Endothelial cell of umbilical vein (primary cell): ENCODE data around the gene AFG3L2. TPM values are rescaled to one million over a fixed set of nuclear protein-coding genes. Genes with fewer than 3 reads are reported as not detected.

Source experiments
- BruUV-seq: library from RNA; stranded (reverse); fragments of 400-500 nt; replicated peaks from 2 replicates; lab custom pipeline; 2021; lab: Mats Ljungman, UMichigan
- CTCF ChIA-PET: fragments of 300-600, 350-600 bp; sonication (Branson Sonifier 250); formaldehyde crosslinking; loops from one replicate; lab custom pipeline; 2021; ENCODE audit warnings: antibody characterized with exemption, inconsistent platforms; lab: Charles Lee
- POLR2A ChIA-PET: fragments of 300-600, 350-600 bp; sonication (Branson Sonifier 250); formaldehyde crosslinking; loops from one replicate; lab custom pipeline; 2021; ENCODE audit warnings: antibody characterized with exemption, inconsistent platforms; lab: Charles Lee
- DNase-seq: peaks from one replicate; pipeline ENCODE4 v3.0.0-alpha.2; 2011; ENCODE audit warnings: low read depth, low spot score
- FAIRE-seq: peaks from 2 replicates; lab custom pipeline; 2011; peaks lifted over from hg19 to GRCh38; lab: Jason Lieb, UNC
- H2AFZ ChIP-seq: 2 replicates; pipeline ENCODE4 v1.6.0; 2012; ENCODE audit warnings: low read depth, low read length, control low read depth, inconsistent platforms
- H3K27ac ChIP-seq: 2 replicates; pipeline ENCODE4 v1.5.1; 2011; ENCODE audit warnings: low read depth, mild to moderate bottlenecking, control low read depth, low read length, moderate library complexity; ENCODE audit not compliant: insufficient read depth
- H3K27me3 ChIP-seq, 2 experiments: 2 replicates each; pipeline versions ENCODE4 v1.6.0 to v1.6.1; 2011; ENCODE audit warnings: low read length in 2 of 2, mixed read lengths in 1 of 2; ENCODE audit not compliant: control insufficient read depth in 2 of 2, insufficient read depth in 2 of 2
- H3K36me3 ChIP-seq, 2 experiments: 2 replicates in 1 of 2; 3 replicates in 1 of 2; pipeline ENCODE4 v1.5.1; 2011; ENCODE audit warnings: low read length in 2 of 2, mild to moderate bottlenecking in 1 of 2, moderate library complexity in 1 of 2; ENCODE audit not compliant: control insufficient read depth in 2 of 2, insufficient read depth in 2 of 2; ENCODE audit errors: extremely low read depth in 1 of 2
- H3K4me1 ChIP-seq: 3 replicates; pipeline ENCODE4 v1.5.1; 2011; ENCODE audit warnings: mild to moderate bottlenecking, low read length; ENCODE audit not compliant: control insufficient read depth, insufficient read depth; ENCODE audit errors: extremely low read depth
- H3K4me2 ChIP-seq: 2 replicates; pipeline ENCODE4 v1.6.1; 2011; ENCODE audit warnings: low read length, control low read depth, mixed read lengths; ENCODE audit not compliant: insufficient read depth
- H3K4me3 ChIP-seq, 3 experiments: fragments of 200-600 bp in 1 of 3; sonication (generic), shearing (Covaris generic) in 1 of 3; replicated peaks in 1 of 3; 2 replicates each; pipeline ENCODE4 v1.5.1; 2011 to 2016; ENCODE audit warnings: control low read depth in 3 of 3, low read length in 3 of 3, mild to moderate bottlenecking in 2 of 3, inconsistent platforms in 1 of 3, low read depth in 1 of 3, moderate library complexity in 1 of 3; ENCODE audit not compliant: insufficient read depth in 1 of 3
- H3K79me2 ChIP-seq: 2 replicates; pipeline ENCODE4 v1.6.0; 2012; ENCODE audit warnings: low read length, inconsistent platforms; ENCODE audit not compliant: control insufficient read depth, insufficient read depth
- H3K9ac ChIP-seq: replicated peaks from 2 replicates; pipeline ENCODE3; 2011; ENCODE audit warnings: low read length, control low read depth; ENCODE audit not compliant: insufficient read depth; ENCODE audit errors: extremely low read depth
- H3K9me1 ChIP-seq: replicated peaks from 3 replicates; pipeline ENCODE4 v1.6.0; 2011; ENCODE audit warnings: mild to moderate bottlenecking, low read length; ENCODE audit not compliant: control insufficient read depth, insufficient read depth; ENCODE audit errors: extremely low read depth
- H3K9me3 ChIP-seq: replicated peaks from 2 replicates; pipeline ENCODE4 v1.5.1; 2012; ENCODE audit warnings: low read length, inconsistent platforms; ENCODE audit not compliant: control insufficient read depth, insufficient read depth
- H4K20me1 ChIP-seq: replicated peaks from 2 replicates; pipeline ENCODE3; 2011; ENCODE audit warnings: mild to moderate bottlenecking, low read length; ENCODE audit not compliant: control insufficient read depth, insufficient read depth; ENCODE audit errors: extremely low read depth
- EZH2 ChIP-seq: IDR thresholded peaks from 2 replicates; pipeline ENCODE4 v1.6.1; 2012; ENCODE audit warnings: borderline replicate concordance, low read depth, mild to moderate bottlenecking, moderate library complexity, low read length, inconsistent platforms; ENCODE audit not compliant: severe bottlenecking
- FOS ChIP-seq: IDR thresholded peaks from 2 replicates; pipeline ENCODE4 v1.6.1; 2011; ENCODE audit warnings: mild to moderate bottlenecking, low read length, moderate library complexity, borderline replicate concordance; ENCODE audit not compliant: insufficient read depth
- GATA2 ChIP-seq: IDR thresholded peaks from 2 replicates; pipeline ENCODE4 v1.7.0; 2011; ENCODE audit warnings: low read depth, mild to moderate bottlenecking, moderate library complexity, mixed read lengths, low read length; ENCODE audit not compliant: insufficient read length, insufficient read depth
- JUN ChIP-seq: IDR thresholded peaks from 2 replicates; pipeline ENCODE4 v1.6.1; 2011; ENCODE audit warnings: borderline replicate concordance, low read depth; ENCODE audit not compliant: insufficient read length, insufficient read depth
- MAX ChIP-seq: IDR thresholded peaks from 2 replicates; pipeline ENCODE4 v1.6.1; 2011; ENCODE audit not compliant: insufficient read depth, insufficient read length
- MYC ChIP-seq: IDR thresholded peaks from one replicate; pipeline ENCODE4 v1.6.1; 2011; ENCODE audit warnings: mild to moderate bottlenecking, low read depth, low read length
- POLR2A ChIP-seq: IDR thresholded peaks from 2 replicates; pipeline ENCODE4 v1.6.1; 2012; ENCODE audit warnings: low read depth, mild to moderate bottlenecking, control low read depth, low read length
- POLR2AphosphoS5 ChIP-seq: IDR thresholded peaks from 2 replicates; pipeline ENCODE4 v1.6.1; 2012; ENCODE audit warnings: low read depth, mild to moderate bottlenecking, control low read depth, low read length, moderate library complexity; ENCODE audit not compliant: insufficient read depth
- dilution Hi-C: fragments of 300-500 bp; cut with MboI; formaldehyde crosslinking; loops from one replicate; pipeline ENCODE4 v1.15.0; 2019; ENCODE audit warnings: low sequenced_read_pairs; ENCODE audit not compliant: extremely low pct_ligation_motif_present
- intact Hi-C: fragments of 100-400 bp; cut with micrococcal nuclease; formaldehyde crosslinking; loops from one replicate; pipeline ENCODE4 v1.10.0; 2022
- polyA plus RNA-seq, 4 experiments: library from polyadenylated mRNA; depleted of rRNA in 3 of 4; stranded (reverse) in 3 of 4; unstranded in 1 of 4; fragments of >200 nt; gene quantifications; 2 replicates each; pipeline versions ENCODE4 v1.2.1 to v1.2.3, GENCODE V29; 2011 to 2012; ENCODE audit warnings: missing spikeins in 1 of 4
- total RNA-seq: library from RNA; stranded (reverse); gene quantifications from 2 replicates; pipeline ENCODE4 v1.2.3, GENCODE V29; 2021
- TF ChIP-seq, protein P1 (sequence below), 2 donors: IDR thresholded peaks; 1 replicate in 1 of 2; 2 replicates in 1 of 2; pipeline ENCODE4 v1.5.1; 2011; ENCODE audit warnings: low read length in 2 of 2, mild to moderate bottlenecking in 2 of 2, moderate library complexity in 2 of 2, control low read depth in 1 of 2, inconsistent platforms in 1 of 2, low read depth in 1 of 2; ENCODE audit not compliant: insufficient read depth in 1 of 2; ENCODE audit errors: extremely low read depth in 1 of 2

AFG3L2 gene
- total and polyA plus RNA-seq, 2 donors (not counting 3 experiments of a cell fraction or from before 2014, with no cell fraction given) = 19.3 to 42.4 TPM

DNA sequence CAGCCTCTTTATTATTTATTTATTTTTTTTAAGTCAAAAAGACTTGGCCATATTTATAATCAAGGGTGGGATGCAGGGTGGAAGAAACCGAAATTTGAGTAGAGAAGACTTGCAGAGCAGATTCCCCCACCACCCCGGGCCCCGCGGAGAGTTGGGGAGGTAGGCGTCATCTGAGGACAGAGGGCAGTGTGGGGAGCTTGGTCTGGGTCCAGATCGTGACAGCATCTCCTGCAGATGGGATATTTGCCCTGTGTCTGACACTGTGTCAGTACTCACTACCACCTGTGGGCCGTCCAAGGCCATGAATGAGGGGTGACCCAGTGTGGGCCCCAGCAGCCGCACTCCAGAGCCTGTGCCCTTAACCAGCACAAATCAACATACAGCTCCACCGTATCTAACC, 20.2 kb upstream of the AFG3L2 start:
- Histone ChIP-seq H3K4me2 (no peak overlapping the region), H3K27me3 (no peaks in the 10 kb centered on the region), H3K9me3 (no peaks in the 10 kb centered on the region), H3K9ac (no peak overlapping the region), H3K79me2 (no peaks in the 10 kb centered on the region), H4K20me1 (no peaks in the 10 kb centered on the region), H3K4me1 (no peaks in the 10 kb centered on the region), H3K27ac (no peak overlapping the region), H3K9me1 (no peaks in the 10 kb centered on the region), H3K36me3 (no peaks in the 10 kb centered on the region), H2AFZ (no peak overlapping the region), H3K4me3 (no peak overlapping the region)
- BruUV-seq = no TSS peak
- POLR2A ChIA-PET = no interaction called here
- dilution Hi-C loops (no loop called here), intact Hi-C loops (no loop called here)
- CTCF ChIA-PET = no interaction called here
- TF ChIP-seq MAX (no peak), JUN (no peak), POLR2A (no peak), GATA2 (no peak), MYC (no peak), POLR2AphosphoS5 (no peak), EZH2 (no peak), FOS (no peak)
- TF ChIP-seq, protein P1, sequence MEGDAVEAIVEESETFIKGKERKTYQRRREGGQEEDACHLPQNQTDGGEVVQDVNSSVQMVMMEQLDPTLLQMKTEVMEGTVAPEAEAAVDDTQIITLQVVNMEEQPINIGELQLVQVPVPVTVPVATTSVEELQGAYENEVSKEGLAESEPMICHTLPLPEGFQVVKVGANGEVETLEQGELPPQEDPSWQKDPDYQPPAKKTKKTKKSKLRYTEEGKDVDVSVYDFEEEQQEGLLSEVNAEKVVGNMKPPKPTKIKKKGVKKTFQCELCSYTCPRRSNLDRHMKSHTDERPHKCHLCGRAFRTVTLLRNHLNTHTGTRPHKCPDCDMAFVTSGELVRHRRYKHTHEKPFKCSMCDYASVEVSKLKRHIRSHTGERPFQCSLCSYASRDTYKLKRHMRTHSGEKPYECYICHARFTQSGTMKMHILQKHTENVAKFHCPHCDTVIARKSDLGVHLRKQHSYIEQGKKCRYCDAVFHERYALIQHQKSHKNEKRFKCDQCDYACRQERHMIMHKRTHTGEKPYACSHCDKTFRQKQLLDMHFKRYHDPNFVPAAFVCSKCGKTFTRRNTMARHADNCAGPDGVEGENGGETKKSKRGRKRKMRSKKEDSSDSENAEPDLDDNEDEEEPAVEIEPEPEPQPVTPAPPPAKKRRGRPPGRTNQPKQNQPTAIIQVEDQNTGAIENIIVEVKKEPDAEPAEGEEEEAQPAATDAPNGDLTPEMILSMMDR (IDR thresholded peaks at IDR 0.05; ENCODE audit: extremely low read depth in 1 of 2, insufficient read depth in 1 of 2, low read depth in 1 of 2, low read length in 2 of 2) = no peak
- DNase-seq (no peak), FAIRE-seq (no peak)
